Activated B cell treated with CpG ODN at 0.5 μM for 24 hours (primary cell): ENCODE measurements around the gene IQSEC1. TPM values are rescaled to one million over a fixed set of nuclear protein-coding genes. Genes with fewer than 3 reads are reported as not detected.

ENCODE experiments used
- ATAC-seq: fragments of 200-7000 bp; cut with Tn5 transposase; one replicate; pipeline ENCODE4 v1.10.0; 2021; ENCODE audit warnings: low read depth, mild to moderate bottlenecking, moderate library complexity
- CTCF ChIA-PET: fragments of 350-600 bp; sonication (Branson Sonifier 250); formaldehyde crosslinking; loops from one replicate; lab custom pipeline; 2021; ENCODE audit warnings: antibody characterized with exemption; lab: Charles Lee
- POLR2A ChIA-PET: fragments of 350-600 bp; sonication (Branson Sonifier 250); formaldehyde crosslinking; loops from one replicate; lab custom pipeline; 2021; ENCODE audit warnings: antibody characterized with exemption; lab: Charles Lee
- DNase-seq: peaks from one replicate; pipeline ENCODE4 v3.0.0; 2022
- H3K27ac Mint-ChIP-seq: one replicate; pipeline ENCODE4 v1.8.0; 2020; ENCODE audit warnings: mixed read lengths
- H3K27me3 Mint-ChIP-seq: one replicate; pipeline ENCODE4 v1.8.0; 2021; ENCODE audit warnings: mixed read lengths
- H3K36me3 Mint-ChIP-seq: one replicate; pipeline ENCODE4 v1.8.0; 2021; ENCODE audit warnings: low read depth, mixed read lengths
- H3K4me1 Mint-ChIP-seq: one replicate; pipeline ENCODE4 v1.8.0; 2021; ENCODE audit warnings: mixed read lengths
- H3K4me3 Mint-ChIP-seq: one replicate; pipeline ENCODE4 v1.8.0; 2020; ENCODE audit warnings: mild to moderate bottlenecking, mixed read lengths
- H3K9me3 Mint-ChIP-seq: one replicate; pipeline ENCODE4 v1.8.0; 2020; ENCODE audit warnings: mixed read lengths
- CTCF ChIP-seq: fragments of 200-600 bp; IDR thresholded peaks from one replicate; pipeline ENCODE4 v1.8.0; 2022; ENCODE audit warnings: antibody characterized with exemption, mild to moderate bottlenecking
- intact Hi-C: fragments of 100-400 bp; cut with micrococcal nuclease; formaldehyde crosslinking; loops from one replicate; pipeline ENCODE4 v1.15.1; 2024
- total RNA-seq: library from RNA; stranded (reverse); gene quantifications from 2 replicates; pipeline ENCODE4 v1.2.3, GENCODE V29; 2022

The IQSEC1 gene
- total RNA-seq, 1 donor from 2014 or later = 296 TPM

- peak overlapping the region; percentile 63 for H3K4me3 Mint-ChIP-seq
- no peak for TF ChIP-seq CTCF
- H3K9me3 Mint-ChIP-seq = no peaks in the 10 kb centered on the region
- intact Hi-C loops = loop anchor here (1.0 to 5.0 kb wide), 7 partner anchors 12 to 129 kb away; no protein-coding TSS in a partner anchor
- ChIA-PET CTCF (interaction anchor here (1.1 to 1.2 kb wide), 2 partner anchors 31 to 716 kb away, joined by 3 read pairs; no protein-coding TSS in a partner anchor), POLR2A (interaction anchor here (1.0 to 1.3 kb wide), 5 partner anchors 12 to 91 kb away, joined by 3 to 8 read pairs (median 5); no protein-coding TSS in a partner anchor)
- no peaks in the 10 kb centered on the region for H3K27me3 Mint-ChIP-seq
- DNase-seq (no peak), ATAC-seq (no peak)
- H3K36me3 Mint-ChIP-seq = peaks cover 65% of the 10 kb centered on the region
- peaks cover 90% of the 10 kb centered on the region for H3K4me1 Mint-ChIP-seq
- H3K27ac Mint-ChIP-seq = peak overlapping the region; percentile 82
These were observed 117.4 kb downstream of the IQSEC1 start for GRCh38 chr3:12955651-12956315.

GRCh38 chr3:12954891-12955650 is 118.2 kb downstream of the IQSEC1 start:
- Mint-ChIP-seq H3K27me3 (no peaks in the 10 kb centered on the region), H3K4me3 (peak overlapping the region; percentile 63), H3K36me3 (peaks cover 59% of the 10 kb centered on the region), H3K9me3 (no peaks in the 10 kb centered on the region), H3K27ac (peak overlapping the region; percentile 82), H3K4me1 (peaks cover 86% of the 10 kb centered on the region)
- ATAC-seq = peak; percentile 95
- intact Hi-C loops = loop anchor here (1.0 to 5.0 kb wide), 7 partner anchors 12 to 130 kb away; no protein-coding TSS in a partner anchor
- CTCF ChIA-PET = interaction anchor here (1.1 to 1.2 kb wide), 2 partner anchors 31 to 717 kb away, joined by 3 read pairs; no protein-coding TSS in a partner anchor
- peak; percentile 67 for DNase-seq
- TF ChIP-seq CTCF = no peak
- POLR2A ChIA-PET = interaction anchor here (0.9 to 1.3 kb wide), 7 partner anchors 12 to 91 kb away, joined by 3 to 8 read pairs (median 5); no protein-coding TSS in a partner anchor

GRCh38 chr3:12954180-12954579 is 119.0 kb downstream of the IQSEC1 start:
- Mint-ChIP-seq H3K27me3 (no peaks in the 10 kb centered on the region), H3K4me1 (peaks cover 86% of the 10 kb centered on the region), H3K27ac (peak overlapping the region; percentile 82), H3K36me3 (peaks cover 56% of the 10 kb centered on the region), H3K4me3 (peak overlapping the region; percentile 15), H3K9me3 (no peaks in the 10 kb centered on the region)
- ChIA-PET POLR2A (interaction anchor here (0.9 to 1.3 kb wide), 3 partner anchors 45 to 92 kb away, joined by 3 to 5 read pairs (median 5); no protein-coding TSS in a partner anchor), CTCF (interaction anchor here (1.2 kb wide), 1 partner anchor 717 kb away, joined by 3 read pairs; no protein-coding TSS in a partner anchor)
- DNase-seq (no peak), ATAC-seq (no peak)
- intact Hi-C loops = loop anchor here (2.0 kb wide), 3 partner anchors 41 to 131 kb away; no protein-coding TSS in a partner anchor
- no peak for TF ChIP-seq CTCF

- no peak for TF ChIP-seq CTCF
- DNase-seq (no peak), ATAC-seq (no peak)
- intact Hi-C loops = no loop called here
- no peak overlapping the region for H3K4me3 Mint-ChIP-seq
- H3K27me3 Mint-ChIP-seq = no peaks in the 10 kb centered on the region
- peaks cover 86% of the 10 kb centered on the region for H3K4me1 Mint-ChIP-seq
- CTCF ChIA-PET = no interaction called here
- no peaks in the 10 kb centered on the region for H3K9me3 Mint-ChIP-seq
- POLR2A ChIA-PET = no interaction called here
- H3K36me3 Mint-ChIP-seq = peaks cover 57% of the 10 kb centered on the region
- H3K27ac Mint-ChIP-seq = peak overlapping the region; percentile 37
These were observed 119.8 kb downstream of the IQSEC1 start for GRCh38 chr3:12953201-12953995.
